D721Med (cell line): ENCODE measurements around the gene SIGLEC9.
A peak's percentile ranks its signal among the peaks of the same experiment; 100 is the strongest.
"Not testable (repeated sequence)": the region's sequence is repeated elsewhere in the genome, so short reads cannot be mapped to it uniquely, and the experiment has no call there.

Source experiments
- DNase-seq: peaks from one replicate; pipeline ENCODE4 v3.0.0; 2011; ENCODE audit warnings: low spot score; ENCODE audit not compliant: insufficient read length
- FAIRE-seq: peaks from 2 replicates; lab custom pipeline; 2011; peaks lifted over from hg19 to GRCh38; lab: Jason Lieb, UNC
- CTCF ChIP-seq: IDR thresholded peaks from 2 replicates; pipeline ENCODE4 v1.5.1; 2012; ENCODE audit warnings: mild to moderate bottlenecking, control low read depth; ENCODE audit not compliant: insufficient read depth; ENCODE audit errors: missing control alignments

The SIGLEC9 gene

DNA sequence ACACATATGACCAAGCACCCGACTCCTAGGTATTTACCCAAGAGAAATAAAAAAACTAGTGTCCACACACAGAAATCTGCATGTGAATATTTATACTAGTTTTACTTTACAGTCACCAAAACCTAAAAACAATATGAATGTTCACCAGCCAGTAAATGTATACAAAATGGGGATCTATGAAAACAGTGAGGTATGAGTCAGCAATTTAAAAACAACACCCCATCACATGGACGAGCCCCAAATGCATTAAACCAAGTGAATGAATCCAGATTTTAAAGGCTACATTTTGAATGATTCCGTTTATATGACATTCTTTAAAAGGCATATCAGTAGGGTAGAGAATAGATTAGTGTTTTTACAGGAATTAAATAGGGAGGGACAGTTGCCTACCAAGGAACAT is 39.5 kb downstream of the SIGLEC9 start:
- DNase-seq (no peak), FAIRE-seq (no peak)
- TF ChIP-seq CTCF, result no peak

DNA sequence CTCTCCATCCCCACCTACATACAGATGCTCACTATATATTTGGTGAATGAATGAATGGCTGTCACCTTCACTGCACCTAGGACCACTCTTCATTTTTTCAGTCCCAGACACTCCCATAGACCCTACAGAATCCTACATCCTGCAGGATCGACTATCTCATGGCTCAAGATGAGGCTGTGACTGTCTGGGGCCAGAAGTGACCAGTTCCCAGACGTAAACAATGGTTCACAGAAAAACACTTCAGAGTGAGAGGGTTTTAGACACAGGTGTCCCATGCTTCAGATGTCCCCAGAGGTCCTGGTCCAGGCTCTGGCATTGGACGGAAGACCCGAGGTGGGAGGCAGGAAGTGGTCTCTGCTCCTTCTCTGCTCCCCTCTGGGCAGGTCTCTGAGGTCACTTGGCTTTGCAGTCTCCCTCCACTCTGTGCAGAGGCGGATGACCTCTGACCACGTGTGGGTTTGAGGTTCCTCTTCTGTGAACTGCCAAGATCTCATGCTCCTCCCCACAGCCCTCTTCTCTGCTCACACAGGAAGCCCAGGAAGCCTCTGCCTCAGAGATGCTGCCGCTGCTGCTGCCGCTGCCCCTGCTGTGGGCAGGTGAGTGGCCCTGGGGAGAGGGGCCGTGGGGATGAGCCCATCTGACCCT is 42.3 kb downstream of the SIGLEC9 start:
- no peak for DNase-seq
- no peak for TF ChIP-seq CTCF
- FAIRE-seq, result no peak

GRCh38 chr19:51168564-51169282 is 44.0 kb downstream of the SIGLEC9 start:
- TF ChIP-seq CTCF, result no peak
- no peak for DNase-seq
- no peak for FAIRE-seq

GRCh38 chr19:51169283-51169918 is 44.7 kb downstream of the SIGLEC9 start:
- DNase-seq, FAIRE-seq: not testable (repeated sequence)
- TF ChIP-seq CTCF, result peak; percentile 73

DNA sequence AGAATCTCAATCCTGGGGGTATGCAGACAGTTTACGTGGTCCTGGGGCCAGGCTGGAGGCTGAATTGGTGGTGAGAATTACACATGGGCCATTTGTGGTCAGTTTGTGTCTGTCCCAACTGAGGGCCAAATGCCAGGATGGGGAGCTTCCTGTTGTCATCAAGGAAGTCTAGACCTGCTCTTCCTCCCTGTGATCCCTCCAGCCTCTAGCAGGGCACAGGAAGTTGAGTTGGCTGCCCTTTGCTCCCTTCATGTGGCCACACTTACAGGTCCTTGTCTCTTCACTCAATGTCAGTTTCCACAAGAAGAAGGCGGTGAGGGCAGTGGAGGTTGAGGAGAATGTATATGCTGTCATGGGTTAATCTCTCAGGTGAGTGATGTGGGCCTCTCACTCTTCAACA is 47.5 kb downstream of the SIGLEC9 start:
- FAIRE-seq (no peak), DNase-seq (no peak)
- no peak for TF ChIP-seq CTCF

- FAIRE-seq, result no peak
- no peak for TF ChIP-seq CTCF
Measured at GRCh38 chr19:51173681-51174080, 49.0 kb downstream of the SIGLEC9 start.

GRCh38 chr19:51179256-51179655 is 54.5 kb downstream of the SIGLEC9 start:
- TF ChIP-seq CTCF, result no peak
- no peak for FAIRE-seq
- DNase-seq, result no peak

More at GRCh38 chr19:51173681-51174080, 49.0 kb downstream of the SIGLEC9 start:
- no peak for DNase-seq
